Progenitor cell of endocrine pancreas (in vitro differentiated cells): ENCODE results near the gene CPNE7. TPM values are rescaled to one million over a fixed set of nuclear protein-coding genes. Genes with fewer than 3 reads are reported as not detected.

Experiments
- DNase-seq: peaks from one replicate; pipeline ENCODE4 v3.0.0; 2021; ENCODE audit warnings: low spot score; ENCODE audit not compliant: unreplicated experiment
- H3K27ac Mint-ChIP-seq: 2 replicates; pipeline ENCODE4 v1.8.0; 2021; ENCODE audit warnings: mild to moderate bottlenecking, moderate library complexity, mixed read lengths
- H3K27me3 Mint-ChIP-seq: 2 replicates; pipeline ENCODE4 v1.8.0; 2021; ENCODE audit warnings: mixed read lengths
- H3K36me3 Mint-ChIP-seq: 2 replicates; pipeline ENCODE4 v1.8.0; 2022; ENCODE audit warnings: mixed read lengths; ENCODE audit not compliant: insufficient read depth
- H3K4me1 Mint-ChIP-seq: 2 replicates; pipeline ENCODE4 v1.8.0; 2021; ENCODE audit warnings: low read depth, mixed read lengths
- H3K4me3 Mint-ChIP-seq: 2 replicates; pipeline ENCODE4 v1.8.0; 2021; ENCODE audit warnings: low read depth, mild to moderate bottlenecking, moderate library complexity, mixed read lengths
- H3K9me3 Mint-ChIP-seq: 2 replicates; pipeline ENCODE4 v1.8.0; 2021; ENCODE audit warnings: low read depth, mixed read lengths
- CTCF ChIP-seq: fragments of 200-600 bp; sonication (generic); IDR thresholded peaks from one replicate; pipeline ENCODE4 v1.5.0; 2021; ENCODE audit warnings: antibody characterized with exemption, mild to moderate bottlenecking; ENCODE audit not compliant: unreplicated experiment
- total RNA-seq: library from RNA; stranded (reverse); gene quantifications from 2 replicates; pipeline ENCODE4 v1.2.1, GENCODE V29; 2021

CPNE7 gene
- total RNA-seq, 1 donor from 2014 or later = 0.41 TPM

DNA sequence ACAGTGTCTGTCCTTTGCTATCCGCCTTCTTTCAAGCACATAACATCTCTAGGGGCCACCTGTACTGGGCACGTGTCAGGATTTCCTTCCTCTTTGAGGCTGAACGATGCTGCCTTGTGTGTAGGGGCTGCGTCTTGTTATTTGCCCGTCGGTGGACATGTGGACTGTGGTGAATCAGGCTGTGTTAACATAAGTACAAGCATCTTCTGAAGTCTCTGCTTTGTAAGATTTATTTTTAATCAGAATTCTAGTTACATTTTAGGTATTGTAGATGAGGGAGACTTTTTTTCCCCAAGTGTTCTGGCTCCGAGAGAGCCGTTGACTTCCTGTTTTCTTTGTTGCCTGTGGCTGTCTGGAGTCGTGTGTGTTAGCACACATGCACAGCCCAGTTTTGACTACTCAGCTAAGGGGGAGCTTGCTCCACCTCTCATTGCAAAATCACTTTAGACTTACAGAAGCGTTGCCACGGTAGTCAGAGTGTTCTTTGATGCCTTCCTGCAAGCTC lies 41.3 kb upstream of the CPNE7 start:
- no peaks in the 10 kb centered on the region for H3K4me1 Mint-ChIP-seq
- H3K36me3 Mint-ChIP-seq = peaks cover 22% of the 10 kb centered on the region
- H3K4me3 Mint-ChIP-seq = no peak overlapping the region
- H3K27ac Mint-ChIP-seq = peak overlapping the region; percentile 42
- no peak for TF ChIP-seq CTCF
- DNase-seq = no peak
- H3K9me3 Mint-ChIP-seq = no peaks in the 10 kb centered on the region
- no peaks in the 10 kb centered on the region for H3K27me3 Mint-ChIP-seq

DNA sequence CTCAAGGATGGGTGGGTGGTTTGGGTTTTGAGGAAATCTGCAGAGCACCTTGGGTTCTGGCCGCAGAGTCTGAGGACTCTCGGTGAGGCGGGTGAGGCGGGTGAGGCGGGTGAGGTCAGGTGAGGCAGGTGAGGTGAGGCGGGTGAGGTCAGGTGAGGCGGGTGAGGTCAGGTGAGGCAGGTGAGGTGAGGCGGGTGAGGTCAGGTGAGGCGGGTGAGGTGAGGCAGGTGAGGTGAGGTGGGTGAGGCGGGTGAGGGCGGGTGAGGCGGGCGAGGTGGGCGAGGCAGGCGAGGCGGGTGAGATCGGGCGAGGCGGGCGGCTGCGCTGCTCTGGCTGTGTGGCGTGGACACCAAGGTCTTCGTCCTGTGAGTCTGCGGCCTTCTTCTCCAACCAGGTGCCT lies 39.2 kb upstream of the CPNE7 start:
- Mint-ChIP-seq H3K36me3 (peaks cover 23% of the 10 kb centered on the region), H3K9me3 (no peaks in the 10 kb centered on the region), H3K4me3 (no peak overlapping the region), H3K27ac (no peak overlapping the region), H3K27me3 (no peaks in the 10 kb centered on the region), H3K4me1 (no peaks in the 10 kb centered on the region)
- TF ChIP-seq CTCF = no peak
- DNase-seq = no peak

- no peak overlapping the region for H3K4me3 Mint-ChIP-seq
- H3K27me3 Mint-ChIP-seq = no peaks in the 10 kb centered on the region
- DNase-seq = no peak
- no peaks in the 10 kb centered on the region for H3K4me1 Mint-ChIP-seq
- H3K9me3 Mint-ChIP-seq = no peaks in the 10 kb centered on the region
- H3K27ac Mint-ChIP-seq = no peak overlapping the region
- H3K36me3 Mint-ChIP-seq = peaks cover 23% of the 10 kb centered on the region
- TF ChIP-seq CTCF = no peak
These were observed 38.5 kb upstream of the CPNE7 start for GRCh38 chr16:89536886-89537548.

- Mint-ChIP-seq H3K36me3 (peaks cover 24% of the 10 kb centered on the region), H3K9me3 (no peaks in the 10 kb centered on the region), H3K4me3 (no peak overlapping the region), H3K27ac (no peak overlapping the region), H3K27me3 (no peaks in the 10 kb centered on the region), H3K4me1 (no peaks in the 10 kb centered on the region)
- no peak for TF ChIP-seq CTCF
- DNase-seq = no peak
These were observed 38.0 kb upstream of the CPNE7 start for GRCh38 chr16:89537549-89537925.

GRCh38 chr16:89538286-89538685 lies 37.3 kb upstream of the CPNE7 start:
- no peak overlapping the region for H3K4me3 Mint-ChIP-seq
- H3K27me3 Mint-ChIP-seq = no peaks in the 10 kb centered on the region
- no peak for DNase-seq
- H3K36me3 Mint-ChIP-seq = peaks cover 25% of the 10 kb centered on the region
- TF ChIP-seq CTCF = no peak
- no peaks in the 10 kb centered on the region for H3K9me3 Mint-ChIP-seq
- no peak overlapping the region for H3K27ac Mint-ChIP-seq
- no peaks in the 10 kb centered on the region for H3K4me1 Mint-ChIP-seq
